Cardiac septum (tissue), 1 donor: ENCODE results near the gene TEAD4. TPM values are rescaled to one million over a fixed set of nuclear protein-coding genes. Genes with fewer than 3 reads are reported as not detected.

ENCODE experiments used
- DNase-seq: peaks from one replicate; pipeline ENCODE4 v3.0.0-alpha.2; 2020; ENCODE audit warnings: low spot score
- intact Hi-C: fragments of 100-400 bp; cut with DNase I; formaldehyde crosslinking; loops from one replicate; pipeline ENCODE4 v1.14.0; 2022
- total RNA-seq: library from RNA; stranded (reverse); fragmentation: NEBNext Ultra II Directional; extraction: Animal tissue kit (Norgen Biotek cat#: 25700); gene quantifications from one replicate; pipeline ENCODE4 v1.2.1, GENCODE V29; 2021
- donor health status: DM: no; HTN: no; CAD: no.

TEAD4 gene
- total RNA-seq, 1 donor from 2014 or later, result 23.9 TPM

DNA sequence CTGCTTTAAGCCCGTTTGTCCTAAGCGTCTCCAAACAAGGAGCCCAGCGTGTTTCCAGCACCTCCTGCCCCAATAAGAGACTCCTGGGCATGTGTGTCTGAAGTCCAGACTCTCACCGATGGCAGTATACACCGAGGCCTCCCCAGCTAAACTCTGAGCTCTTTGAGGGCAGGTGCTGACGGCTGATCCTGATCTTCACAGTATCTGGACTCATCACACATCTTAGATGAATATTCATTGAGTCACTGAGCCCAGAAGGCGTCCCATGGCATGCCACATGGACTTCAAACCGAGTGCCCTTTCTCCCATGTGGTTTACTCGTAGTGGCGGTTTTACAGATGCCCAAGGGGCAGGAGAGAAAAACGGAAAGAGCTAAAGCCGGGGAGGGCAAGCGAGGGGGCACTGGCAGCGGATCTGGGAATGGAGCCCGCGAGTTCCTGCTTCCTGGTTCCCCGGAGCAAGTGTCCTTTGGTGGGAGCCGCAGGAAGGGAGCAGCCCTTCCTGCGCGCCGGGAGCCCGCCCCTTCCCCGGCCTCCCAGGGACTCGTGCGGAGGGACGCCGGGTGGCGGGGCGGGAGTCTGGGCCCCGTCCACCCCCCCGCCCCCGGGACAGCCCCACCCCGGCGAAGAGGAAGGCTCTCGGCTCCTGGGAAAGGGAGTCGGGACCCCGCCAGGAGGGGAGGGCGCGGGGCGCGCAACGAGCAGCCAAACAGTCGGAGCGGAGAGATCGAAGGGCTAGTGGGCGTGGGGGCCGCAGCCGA lies 585 bp upstream of the TEAD4 start:
- DNase-seq, result peak; percentile 77
- intact Hi-C loops, result loop anchor here (2.0 to 5.0 kb wide), 3 partner anchors 40 to 76 kb away; partner anchors contain the start of gene TULP3

DNA sequence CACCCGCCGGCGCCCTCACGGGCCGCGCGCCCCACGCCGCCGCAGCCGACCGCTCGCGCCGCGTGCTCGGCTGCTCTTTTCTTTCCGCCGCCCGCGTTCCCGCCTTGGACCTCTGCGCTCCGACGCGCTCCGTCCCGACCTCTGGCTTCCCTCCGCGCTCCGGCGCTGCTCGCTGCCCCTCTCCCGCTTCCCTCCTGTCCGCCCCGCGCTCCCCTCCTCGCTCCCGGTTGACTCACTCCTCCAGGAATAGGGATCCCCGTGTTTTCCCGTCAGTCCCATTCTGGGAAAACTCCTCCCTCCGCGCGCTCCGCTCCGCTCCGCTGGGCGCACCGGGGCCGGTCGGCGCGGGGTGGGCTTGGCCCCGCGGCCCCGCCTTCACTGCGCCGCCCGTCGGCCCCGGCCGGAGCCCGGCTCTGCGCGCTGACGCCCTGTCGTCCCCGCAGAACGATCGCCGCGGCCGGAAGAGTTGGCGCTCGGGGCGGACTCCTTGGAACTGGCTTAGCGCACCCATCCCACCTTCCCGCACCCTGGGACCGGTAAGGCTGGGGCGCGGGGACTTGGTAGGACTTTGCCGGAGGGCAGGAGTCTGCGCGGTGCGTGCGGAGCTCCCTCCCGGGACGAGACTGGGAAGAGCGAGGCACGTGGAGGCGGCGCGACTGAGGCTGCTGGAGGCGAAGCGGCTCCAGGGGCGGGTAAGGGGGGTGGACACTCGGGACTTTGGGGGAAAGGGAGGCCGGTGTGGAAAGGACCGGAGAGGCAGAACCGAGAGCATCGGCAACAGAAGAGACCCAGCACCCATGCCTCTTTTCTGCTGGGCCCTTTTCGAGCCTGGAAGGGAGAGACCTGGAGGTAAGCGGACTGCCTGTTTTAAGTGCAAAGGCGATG lies 550 bp downstream of the TEAD4 start:
- intact Hi-C loops, result loop anchor here (2.0 to 5.0 kb wide), 3 partner anchors 39 to 75 kb away; partner anchors contain the start of gene TULP3
- peak; percentile 84 for DNase-seq

DNA sequence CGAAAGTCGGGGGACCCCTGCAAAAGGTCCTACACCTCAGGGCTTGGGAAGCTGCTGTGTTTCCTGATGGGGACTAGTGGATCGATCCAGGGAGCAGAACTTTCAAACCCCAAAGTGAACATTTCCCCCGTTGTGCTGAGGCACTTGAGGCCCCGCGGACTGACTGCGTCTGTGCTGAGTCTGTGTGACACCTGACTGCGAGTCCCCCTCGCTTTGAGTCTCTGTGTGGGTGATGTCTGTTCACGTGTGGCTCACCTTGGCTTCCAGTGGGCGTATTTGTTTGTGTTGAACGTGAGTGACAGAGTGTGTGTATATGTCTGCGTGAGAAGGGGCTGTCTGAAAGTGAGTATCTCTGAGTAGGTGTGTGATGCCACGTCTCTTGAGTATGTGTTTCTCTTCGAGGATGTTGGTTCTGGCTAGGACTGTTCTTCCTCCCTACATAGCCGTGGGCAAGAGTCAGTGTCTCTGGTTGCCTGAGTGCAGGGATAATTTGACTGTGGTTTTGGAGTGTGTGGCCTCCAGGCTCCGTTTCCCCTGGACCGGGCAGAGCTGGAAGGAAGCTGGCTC lies 1.3 kb downstream of the TEAD4 start:
- DNase-seq, result no peak
- intact Hi-C loops, result no loop called here

DNA sequence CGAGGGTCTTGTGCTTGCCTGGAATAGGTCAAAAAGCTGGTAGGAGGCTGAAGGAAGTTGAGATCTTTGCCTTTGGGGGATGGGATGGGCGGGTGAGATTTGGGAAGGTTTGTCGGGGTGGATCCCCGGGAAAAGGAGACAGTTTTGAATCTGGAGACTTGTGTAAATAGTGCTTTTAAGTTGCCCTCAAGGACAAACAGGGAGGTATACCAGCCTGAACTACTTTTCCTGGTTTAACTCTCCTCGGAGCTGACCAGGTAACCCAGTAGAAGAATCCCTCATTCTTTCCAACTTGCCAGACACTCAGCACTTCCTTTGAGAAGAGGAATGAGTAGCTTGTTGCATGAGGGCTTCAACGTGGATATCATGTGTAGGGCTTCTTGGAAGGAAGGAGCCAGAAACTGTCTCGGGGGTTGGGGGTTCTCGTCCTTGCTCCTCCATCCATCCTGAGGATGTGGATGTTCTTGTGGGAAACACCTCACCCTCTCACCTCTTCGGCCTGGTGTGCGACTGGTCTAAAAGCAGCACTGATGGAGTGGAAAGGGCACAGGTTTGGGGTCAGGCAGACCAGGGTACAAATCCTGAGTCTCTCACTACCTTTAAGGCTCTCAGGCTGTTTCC lies 1.9 kb downstream of the TEAD4 start:
- intact Hi-C loops, result no loop called here
- DNase-seq, result no peak

DNA sequence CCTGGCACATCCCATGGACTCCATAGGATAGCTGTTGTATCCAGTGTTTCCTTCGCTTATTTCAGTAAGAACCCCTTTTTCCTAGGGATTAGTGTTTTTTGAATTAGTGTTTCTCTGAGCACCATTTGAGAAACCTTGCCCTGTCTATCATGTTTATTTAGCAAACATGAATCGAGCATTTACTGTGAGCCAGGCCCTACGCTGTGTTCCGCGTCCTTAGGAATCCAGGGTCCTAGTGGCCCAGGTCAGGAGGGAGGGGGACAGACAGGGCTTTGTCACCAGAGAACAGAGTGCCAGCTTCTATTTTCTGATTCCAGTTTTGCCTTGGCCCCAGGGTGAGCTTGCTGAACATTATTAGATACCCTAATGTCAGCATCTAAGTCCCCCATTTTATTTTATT lies 2.5 kb downstream of the TEAD4 start:
- intact Hi-C loops, result no loop called here
- no peak for DNase-seq

DNA sequence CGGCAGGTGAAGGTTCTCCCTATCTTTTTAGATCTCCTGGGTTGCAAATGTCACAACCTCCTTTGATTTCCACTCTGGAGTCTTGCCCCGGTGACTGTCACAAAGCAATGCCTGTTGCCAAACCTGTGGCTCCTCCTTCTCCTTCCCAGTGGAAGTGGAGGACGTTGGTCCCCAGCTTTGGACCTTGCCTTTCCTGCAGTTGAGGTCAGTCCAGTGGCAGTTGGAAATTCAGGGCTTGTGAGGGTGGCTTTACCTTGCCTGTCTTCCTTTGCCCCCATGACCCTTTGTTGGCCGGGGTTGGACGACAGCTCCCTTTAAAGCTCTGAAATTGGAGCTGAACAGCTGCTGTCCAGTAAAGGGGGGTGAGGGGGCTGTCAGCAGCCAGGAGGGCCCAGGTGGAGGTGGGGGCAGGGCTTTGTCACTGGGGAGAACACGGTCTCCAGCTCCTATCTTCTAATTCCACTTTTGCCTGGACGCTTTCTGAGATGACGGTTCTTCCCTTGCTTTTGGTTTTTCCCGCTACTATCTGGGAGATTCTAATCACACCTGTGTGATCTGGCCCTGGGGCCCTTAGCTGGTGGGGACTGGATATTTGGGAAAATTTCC lies 4.1 kb downstream of the TEAD4 start:
- intact Hi-C loops, result no loop called here
- peak; percentile 79 for DNase-seq

DNA sequence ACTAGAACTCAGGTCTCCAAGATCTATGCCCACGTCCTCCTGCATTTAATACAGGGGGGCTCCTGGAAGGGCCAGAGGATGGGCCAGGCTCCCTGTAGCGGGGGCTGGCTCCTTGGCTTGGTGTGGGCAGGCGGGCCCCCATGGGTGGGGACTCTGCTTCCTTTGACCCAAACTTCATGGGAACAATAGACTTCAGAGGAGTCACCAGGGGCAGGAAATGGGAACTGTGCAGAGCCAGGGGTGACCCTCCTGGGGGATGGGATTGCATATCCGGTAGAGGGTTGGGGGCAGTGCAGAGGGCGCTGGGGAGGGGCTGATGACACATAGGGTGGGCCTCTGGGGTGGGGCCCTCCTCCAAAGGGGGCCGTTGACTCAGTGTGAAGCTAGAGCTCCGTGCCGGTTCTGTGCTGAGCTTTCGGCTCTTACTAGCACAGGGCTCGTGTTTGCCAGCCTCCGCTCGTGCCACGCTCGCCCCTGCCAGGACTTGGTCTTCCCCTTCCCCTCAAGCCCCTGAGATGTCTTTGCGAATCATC lies 4.6 kb downstream of the TEAD4 start:
- intact Hi-C loops, result no loop called here
- DNase-seq, result peak; percentile 80

DNA sequence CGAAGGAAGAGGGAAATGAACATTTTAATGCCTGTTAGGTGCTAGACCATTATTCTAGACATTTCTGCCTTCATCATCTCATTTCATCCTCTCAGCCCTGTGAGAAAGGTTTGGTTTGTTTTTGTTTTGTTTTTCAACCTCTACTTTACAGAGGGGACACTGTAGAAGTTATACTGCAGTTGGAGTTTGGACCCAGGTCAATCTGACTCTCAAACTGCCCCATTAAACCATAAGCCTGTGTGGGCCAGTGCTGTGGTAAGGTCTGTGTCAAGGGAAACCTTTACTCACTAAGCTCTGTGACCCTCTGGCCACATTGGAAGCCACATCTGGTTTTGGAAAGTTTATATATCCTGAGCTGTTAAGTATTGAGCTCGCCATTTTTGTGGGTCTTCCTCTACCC lies 8.5 kb downstream of the TEAD4 start:
- no peak for DNase-seq
- intact Hi-C loops, result no loop called here

DNA sequence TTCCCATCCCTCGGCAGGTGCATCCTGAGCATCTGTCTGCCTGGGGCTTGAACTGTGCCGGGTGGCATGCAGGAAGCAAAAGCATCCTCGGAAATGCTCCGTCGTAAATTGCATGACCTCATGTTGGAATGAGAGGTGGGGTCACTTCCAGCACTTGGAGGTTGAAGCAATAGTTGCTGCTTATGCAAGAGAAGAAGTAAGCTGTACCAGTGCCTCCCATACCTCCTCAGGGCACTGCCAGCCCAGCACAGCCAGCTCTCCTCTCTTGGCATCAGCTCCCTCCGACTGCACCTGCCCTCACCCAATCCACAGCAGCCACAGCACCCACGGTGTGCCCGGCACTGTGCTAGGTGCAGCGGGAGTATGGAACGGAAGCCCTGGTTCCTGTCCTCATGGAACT lies 11.5 kb downstream of the TEAD4 start:
- no peak for DNase-seq
- intact Hi-C loops, result no loop called here

DNA sequence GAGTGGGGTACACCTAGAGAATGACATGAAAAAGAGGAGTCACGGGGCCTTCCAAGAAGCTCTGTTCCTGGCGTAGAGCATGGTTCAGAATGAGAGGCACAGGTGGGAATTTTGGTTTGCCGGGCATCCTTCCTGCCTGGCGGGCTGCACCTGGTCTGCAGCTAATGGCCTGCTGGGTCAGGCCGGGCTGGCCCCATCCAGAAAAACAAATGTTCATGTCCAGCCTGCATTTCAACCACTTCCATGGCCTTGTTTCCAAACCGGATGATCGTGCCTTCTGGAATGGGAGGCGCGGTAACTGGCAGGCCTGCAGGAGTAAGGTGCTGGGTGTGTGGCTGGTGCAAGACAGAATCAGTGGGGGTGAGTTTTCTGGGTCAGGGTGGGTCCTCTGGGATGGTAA lies 14.4 kb downstream of the TEAD4 start:
- no peak for DNase-seq
- intact Hi-C loops, result no loop called here

DNA sequence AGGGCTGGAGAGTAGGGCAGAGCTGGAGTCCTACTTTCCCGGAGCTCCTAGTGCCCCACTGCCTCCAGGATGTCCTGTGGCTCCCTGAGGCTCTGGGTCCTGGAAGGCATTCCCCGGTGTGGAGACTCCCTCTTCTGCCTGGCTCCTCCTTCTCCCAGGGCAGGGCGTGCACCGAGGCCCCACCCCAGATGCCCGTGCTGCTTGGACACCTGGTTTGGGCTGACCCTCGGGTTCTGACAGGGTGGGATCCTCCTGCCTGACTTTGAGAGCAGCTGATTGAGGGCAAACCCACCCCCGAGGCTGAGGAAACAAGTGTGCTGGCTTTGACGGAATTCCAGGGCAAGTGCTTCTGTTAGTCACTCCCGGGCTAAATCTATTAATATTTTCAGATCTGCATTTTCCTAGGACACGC lies 15.4 kb downstream of the TEAD4 start:
- DNase-seq, result no peak
- intact Hi-C loops, result no loop called here

DNA sequence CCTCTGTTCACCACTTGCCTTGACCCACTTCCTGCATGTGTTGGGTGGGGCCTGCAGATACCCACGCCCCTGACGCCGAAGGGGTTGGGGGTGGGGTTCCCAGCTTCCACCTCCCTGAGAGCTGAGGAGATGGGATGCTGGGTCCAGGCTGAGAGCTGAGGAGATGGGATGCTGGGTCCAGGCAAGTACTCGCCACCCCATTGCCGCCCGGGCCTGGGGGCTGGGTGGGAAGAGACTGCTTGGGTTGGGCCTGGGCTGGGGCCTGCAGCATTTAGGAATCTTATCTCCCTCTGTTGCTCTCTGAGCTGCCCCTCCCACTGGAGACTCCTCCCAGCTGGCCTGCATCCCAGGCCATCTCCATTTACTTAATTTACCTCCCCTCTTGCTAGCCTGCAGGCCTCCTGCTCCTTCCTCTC lies 17.4 kb downstream of the TEAD4 start:
- DNase-seq, result no peak
- intact Hi-C loops, result no loop called here

DNA sequence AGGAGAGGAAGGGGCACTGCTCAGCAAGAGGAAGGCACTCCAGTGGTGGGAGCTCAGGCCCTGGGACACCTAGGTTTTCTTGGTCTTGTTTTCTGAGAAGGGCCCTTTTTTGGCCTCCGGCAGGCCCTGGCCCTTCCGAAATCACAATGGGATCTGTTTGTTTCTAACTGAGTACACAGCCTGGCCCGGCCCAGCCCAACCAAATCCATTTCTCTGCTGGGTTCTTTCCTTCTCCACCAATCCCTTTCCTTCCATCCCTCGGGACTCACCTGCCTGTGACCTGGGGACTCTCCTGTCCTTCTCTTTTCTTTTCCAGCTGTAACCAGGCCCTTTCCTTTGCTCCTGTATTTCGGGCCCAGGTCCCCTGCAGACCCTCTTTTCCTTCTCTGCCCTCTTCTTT lies 18.6 kb downstream of the TEAD4 start:
- DNase-seq, result no peak
- intact Hi-C loops, result no loop called here

DNA sequence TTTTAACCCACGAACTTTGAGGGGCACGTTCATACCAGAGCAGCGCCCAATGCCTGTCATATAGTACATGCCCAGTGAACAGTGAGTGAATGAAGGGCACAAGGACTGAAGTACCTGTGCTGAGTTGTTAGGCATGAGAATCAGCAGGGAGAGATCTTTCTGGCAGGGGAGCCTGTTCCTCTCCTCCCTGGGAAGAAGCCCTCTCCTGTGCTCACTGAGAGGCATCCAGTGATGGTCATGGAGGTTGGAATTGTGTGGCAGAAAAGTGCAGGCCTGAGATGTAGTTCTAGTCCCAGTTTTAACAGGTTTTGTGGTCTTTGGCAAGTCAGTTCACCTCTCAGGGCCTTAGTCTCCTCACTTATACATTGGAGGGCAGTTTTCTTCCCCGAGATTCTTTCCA lies 20.6 kb downstream of the TEAD4 start:
- intact Hi-C loops, result no loop called here
- DNase-seq, result no peak

DNA sequence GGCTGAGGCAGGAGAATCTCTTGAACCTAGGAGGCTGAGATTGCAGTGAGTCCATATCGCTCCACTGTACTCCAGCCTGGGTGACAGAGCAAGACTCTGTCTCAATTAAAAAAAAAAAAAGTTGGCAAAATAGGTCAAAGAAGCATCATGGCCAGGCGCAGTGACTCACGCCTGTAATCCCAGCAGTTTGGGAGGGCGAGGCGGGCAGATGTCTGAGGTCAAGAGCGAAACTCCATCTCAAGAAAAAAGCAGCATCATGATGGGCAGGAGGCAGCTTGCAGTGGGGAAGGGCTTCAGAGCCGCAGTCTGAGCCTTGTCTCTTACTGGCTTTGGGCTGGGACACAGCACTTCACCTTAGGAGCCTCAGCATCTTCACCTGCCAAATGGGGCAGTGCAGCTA lies 21.4 kb downstream of the TEAD4 start:
- intact Hi-C loops, result no loop called here
- no peak for DNase-seq

DNA sequence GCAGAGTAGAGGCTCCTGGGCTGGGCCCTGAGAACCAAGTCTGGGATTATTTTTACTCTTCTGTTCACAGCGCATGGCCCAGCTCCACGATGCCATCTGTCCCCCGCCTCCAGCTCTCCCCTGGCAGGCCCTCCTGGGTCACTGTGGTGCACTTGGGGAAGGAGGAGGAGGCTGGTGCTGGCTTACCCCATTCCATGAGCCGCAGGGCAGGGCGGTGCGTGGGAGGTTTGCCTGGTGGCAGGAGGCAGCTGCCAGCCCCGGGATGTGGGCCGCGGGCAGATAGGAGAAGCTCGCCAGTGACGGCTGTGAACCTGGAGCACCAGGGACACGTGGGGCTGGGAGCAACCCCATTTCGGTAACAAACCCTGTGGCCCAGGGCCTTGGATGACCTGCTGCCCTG lies 23.2 kb downstream of the TEAD4 start:
- no peak for DNase-seq

DNA sequence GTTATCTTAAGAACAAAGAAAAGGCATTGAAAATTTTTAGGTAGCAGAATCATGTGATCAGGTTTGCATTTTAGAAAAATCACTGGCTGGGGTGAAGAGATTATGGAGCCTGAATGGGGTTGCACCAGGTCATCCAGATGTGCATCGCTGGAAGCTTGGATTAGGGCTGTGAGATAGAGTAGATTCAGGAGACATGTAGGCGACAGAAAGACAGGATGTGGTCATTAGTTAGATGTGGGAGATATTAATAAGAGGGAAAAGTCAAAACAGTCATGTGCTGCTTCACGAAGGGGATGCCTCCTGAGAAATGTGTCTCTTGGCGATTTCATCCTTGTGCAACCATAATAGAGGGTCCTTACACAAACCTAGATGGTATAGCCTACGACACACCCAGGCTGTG lies 25.1 kb downstream of the TEAD4 start:
- intact Hi-C loops, result no loop called here

More for the DNA sequence above, 23.2 kb downstream of the TEAD4 start:
- intact Hi-C loops, result no loop called here

DNA sequence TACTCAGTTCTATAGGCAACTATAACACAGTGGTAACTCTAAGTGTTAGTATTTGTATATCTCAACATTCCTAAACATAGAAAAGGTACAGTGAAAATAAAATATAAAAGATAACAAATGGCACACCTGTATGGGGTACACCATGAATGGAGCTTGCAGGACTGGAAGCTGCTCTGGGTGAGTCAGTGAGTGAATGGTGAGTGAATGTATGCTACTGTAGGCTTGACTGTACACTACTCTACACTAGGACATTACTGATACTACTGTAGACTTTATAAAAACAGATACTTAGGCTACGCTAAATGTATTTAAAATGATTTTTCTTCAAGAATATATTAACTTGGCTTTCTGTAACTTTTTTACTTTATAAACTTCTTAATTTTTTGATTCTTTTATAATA lies 25.5 kb downstream of the TEAD4 start:
- intact Hi-C loops, result no loop called here

More for the DNA sequence above, 25.1 kb downstream of the TEAD4 start:
- DNase-seq, result no peak

DNA sequence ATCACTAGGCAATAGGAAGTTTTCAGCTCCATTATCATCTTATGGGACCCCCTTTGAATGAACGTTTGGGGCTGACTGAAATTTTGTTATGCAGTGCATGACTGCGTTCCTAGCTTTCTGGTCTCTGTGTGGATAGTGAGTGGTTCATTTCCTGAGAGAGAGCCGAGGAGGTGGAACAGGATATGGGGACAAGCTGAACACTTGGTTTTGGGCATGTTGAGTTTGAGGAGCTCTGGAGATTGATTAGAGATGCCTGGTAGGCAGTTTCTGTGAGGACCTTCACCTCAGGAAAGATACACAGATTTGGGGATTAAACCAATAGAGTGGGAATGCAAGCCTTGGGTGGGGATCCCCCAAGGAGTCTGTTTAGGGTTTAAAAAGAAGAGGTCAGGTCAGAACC lies 27.7 kb downstream of the TEAD4 start:
- intact Hi-C loops, result no loop called here
- no peak for DNase-seq

More for the DNA sequence above, 25.5 kb downstream of the TEAD4 start:
- no peak for DNase-seq
